ENCODE data around the gene SIPA1L3. TPM values are rescaled to one million over a fixed set of nuclear protein-coding genes. Genes with fewer than 3 reads are reported as not detected.

SIPA1L3 gene
- total RNA-seq, 6 donors from 2014 or later: 57.3 to 91.6 (median 69.4) TPM

DNA sequence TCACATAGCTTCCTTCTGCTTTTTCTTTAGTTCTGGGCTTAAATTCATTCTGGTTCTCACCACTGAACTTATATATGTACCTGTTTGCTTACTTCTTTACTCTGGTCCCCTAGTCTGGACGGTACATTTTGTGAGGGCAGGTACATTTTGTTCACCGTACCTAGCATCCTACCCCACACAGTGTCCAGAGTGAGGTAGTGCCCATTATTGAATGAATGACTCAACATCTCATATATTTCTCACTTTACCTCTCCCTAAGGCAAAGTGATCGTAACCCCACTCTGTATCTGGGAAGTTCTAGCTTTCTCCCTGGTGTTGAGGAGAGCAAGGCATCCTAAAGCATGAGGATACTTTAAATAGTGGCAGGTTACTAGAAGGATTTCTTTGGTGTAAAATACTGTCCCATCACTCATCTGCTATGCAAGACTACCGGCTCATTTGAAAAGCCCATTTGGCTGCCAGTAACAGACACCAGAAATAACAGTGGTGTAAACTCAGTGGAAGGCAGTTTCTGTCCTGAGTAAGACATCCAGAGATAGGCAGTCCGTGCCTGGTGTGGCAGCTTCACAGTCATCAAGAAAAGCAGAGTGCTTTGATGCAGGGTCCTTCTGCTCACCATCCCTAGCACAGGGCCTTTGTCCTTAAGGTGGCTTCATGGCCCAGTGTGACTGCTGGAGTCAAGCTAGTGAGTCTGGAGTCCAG, 111.8 kb downstream of the SIPA1L3 start:
- TF ChIP-seq POLR2A (IDR thresholded peaks at IDR 0.05): no peak
- TF ChIP-seq EP300 (IDR thresholded peaks at IDR 0.05): no peak
- Histone ChIP-seq H3K9me3 (no peaks in the 10 kb centered on the region), H3K36me3 (no peaks in the 10 kb centered on the region), H3K27ac (no peak overlapping the region), H3K4me1 (peaks cover 11 to 28% (median 18%) of the 10 kb centered on the region in 4 donors), H3K27me3 (no peaks in the 10 kb centered on the region), H3K4me3 (no peak overlapping the region)
- 82 to 86% methylated on average over 5 of the region's 5 CpGs for WGBS, 2 donors
- no peak for ATAC-seq (ENCODE audit: low FRiP score in 2 of 2)
- DNase-seq: no peak

DNA sequence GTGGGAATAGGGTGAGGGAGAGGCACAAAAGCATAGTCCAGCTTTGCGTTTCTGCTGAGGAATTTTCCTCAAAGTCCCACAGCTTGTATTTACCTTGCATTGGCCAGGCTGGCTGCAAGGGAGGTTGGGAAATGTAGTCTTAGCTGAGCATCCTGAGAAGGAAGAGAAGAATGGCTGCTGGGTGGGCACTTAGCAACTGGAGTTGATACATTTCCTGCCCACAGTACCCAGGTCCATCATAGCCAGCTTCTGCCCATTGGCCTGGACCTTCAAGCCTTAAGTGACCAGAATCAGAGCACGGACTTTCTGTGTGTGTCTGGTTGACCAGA, 112.4 kb downstream of the SIPA1L3 start:
- ATAC-seq (ENCODE audit: low FRiP score in 2 of 2) (no peak), DNase-seq (no peak)
- Histone ChIP-seq H3K36me3 (no peaks in the 10 kb centered on the region), H3K27ac (no peak overlapping the region), H3K9me3 (no peaks in the 10 kb centered on the region), H3K4me1 (peaks cover 15 to 28% (median 23%) of the 10 kb centered on the region in 4 donors), H3K27me3 (no peaks in the 10 kb centered on the region), H3K4me3 (no peak overlapping the region)
- no peak for TF ChIP-seq EP300 (IDR thresholded peaks at IDR 0.05)
- no peak for TF ChIP-seq POLR2A (IDR thresholded peaks at IDR 0.05)
- TF ChIP-seq, protein P1, sequence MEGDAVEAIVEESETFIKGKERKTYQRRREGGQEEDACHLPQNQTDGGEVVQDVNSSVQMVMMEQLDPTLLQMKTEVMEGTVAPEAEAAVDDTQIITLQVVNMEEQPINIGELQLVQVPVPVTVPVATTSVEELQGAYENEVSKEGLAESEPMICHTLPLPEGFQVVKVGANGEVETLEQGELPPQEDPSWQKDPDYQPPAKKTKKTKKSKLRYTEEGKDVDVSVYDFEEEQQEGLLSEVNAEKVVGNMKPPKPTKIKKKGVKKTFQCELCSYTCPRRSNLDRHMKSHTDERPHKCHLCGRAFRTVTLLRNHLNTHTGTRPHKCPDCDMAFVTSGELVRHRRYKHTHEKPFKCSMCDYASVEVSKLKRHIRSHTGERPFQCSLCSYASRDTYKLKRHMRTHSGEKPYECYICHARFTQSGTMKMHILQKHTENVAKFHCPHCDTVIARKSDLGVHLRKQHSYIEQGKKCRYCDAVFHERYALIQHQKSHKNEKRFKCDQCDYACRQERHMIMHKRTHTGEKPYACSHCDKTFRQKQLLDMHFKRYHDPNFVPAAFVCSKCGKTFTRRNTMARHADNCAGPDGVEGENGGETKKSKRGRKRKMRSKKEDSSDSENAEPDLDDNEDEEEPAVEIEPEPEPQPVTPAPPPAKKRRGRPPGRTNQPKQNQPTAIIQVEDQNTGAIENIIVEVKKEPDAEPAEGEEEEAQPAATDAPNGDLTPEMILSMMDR (IDR thresholded peaks at IDR 0.05): no peak
- TF ChIP-seq POLR2AphosphoS5 (IDR thresholded peaks at IDR 0.05): no peak
- 78 to 85% methylated on average over 2 of the region's 2 CpGs for WGBS, 2 donors

DNA sequence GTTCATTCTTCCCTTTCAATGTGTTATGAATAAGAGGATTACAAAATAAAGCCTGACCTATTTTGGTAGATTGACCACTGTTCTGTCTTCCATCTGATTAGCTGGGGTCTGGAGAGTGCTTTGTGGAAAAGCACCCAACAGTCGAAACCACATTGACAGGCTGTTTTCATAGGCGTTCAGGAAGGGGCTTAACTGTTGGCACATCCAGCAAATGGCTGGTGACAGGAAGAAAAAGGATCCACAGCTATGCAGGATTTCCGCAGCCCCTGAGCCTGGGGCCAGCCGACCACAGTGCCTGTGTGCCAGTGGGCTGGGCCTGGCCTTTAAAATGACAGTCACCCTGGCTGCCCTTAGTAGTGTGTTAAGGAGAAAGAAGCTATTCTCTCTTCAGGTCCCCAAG, 113.3 kb downstream of the SIPA1L3 start:
- ATAC-seq (ENCODE audit: low FRiP score in 2 of 2): peak in 1 of 2 donors; percentile 59
- Histone ChIP-seq H3K27ac (peak overlapping the region in 2 of 4 donors; percentile 44 to 69), H3K27me3 (no peaks in the 10 kb centered on the region), H3K4me1 (peaks cover 18 to 34% (median 27%) of the 10 kb centered on the region in 4 donors), H3K36me3 (no peaks in the 10 kb centered on the region), H3K4me3 (no peak overlapping the region), H3K9me3 (no peaks in the 10 kb centered on the region)
- DNase-seq: peak; percentile 29 to 34
- TF ChIP-seq EP300 (IDR thresholded peaks at IDR 0.05) (no peak), POLR2A (IDR thresholded peaks at IDR 0.05) (no peak), POLR2AphosphoS5 (IDR thresholded peaks at IDR 0.05) (no peak)
- TF ChIP-seq, protein P1 (IDR thresholded peaks at IDR 0.05): no peak
- WGBS, 2 donors: 37 to 48% methylated on average over 2 to 4 of the region's 4 CpGs

DNA sequence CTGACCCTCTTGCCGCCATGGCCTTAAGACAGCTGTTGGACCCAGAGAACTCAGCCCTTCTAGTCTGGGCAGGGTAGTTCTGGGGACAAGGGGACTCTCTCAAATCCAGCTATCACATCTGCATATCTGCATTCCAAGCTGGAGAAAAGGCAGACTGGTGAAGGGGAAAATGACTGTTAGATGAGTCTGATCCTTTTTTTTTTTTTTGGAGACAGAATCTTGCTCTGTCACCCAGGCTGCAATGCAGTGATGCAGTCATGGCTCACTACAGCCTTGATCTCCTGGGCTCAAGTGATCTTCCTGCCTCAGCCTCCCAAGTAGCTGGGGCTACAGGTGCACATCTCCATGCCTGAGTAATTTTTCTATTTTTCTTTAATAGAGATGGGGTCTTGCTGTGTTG, 114.3 kb downstream of the SIPA1L3 start:
- ATAC-seq (ENCODE audit: low FRiP score in 2 of 2): no peak
- no peaks in the 10 kb centered on the region for H3K9me3 ChIP-seq
- no peak for TF ChIP-seq POLR2AphosphoS5 (IDR thresholded peaks at IDR 0.05)
- no peak for TF ChIP-seq EP300 (IDR thresholded peaks at IDR 0.05)
- TF ChIP-seq, protein P1 (IDR thresholded peaks at IDR 0.05): no peak
- no peak for TF ChIP-seq POLR2A (IDR thresholded peaks at IDR 0.05)
- DNase-seq: no peak
- peak overlapping the region in 2 of 4 donors; percentile 44 to 69 for H3K27ac ChIP-seq
- peaks cover 25 to 40% (median 31%) of the 10 kb centered on the region in 4 donors for H3K4me1 ChIP-seq
- H3K4me3 ChIP-seq: no peak overlapping the region
- no peaks in the 10 kb centered on the region for H3K36me3 ChIP-seq
- H3K27me3 ChIP-seq: no peaks in the 10 kb centered on the region
- 100% methylated on average over 1 of the region's 1 CpG for WGBS, 2 donors

DNA sequence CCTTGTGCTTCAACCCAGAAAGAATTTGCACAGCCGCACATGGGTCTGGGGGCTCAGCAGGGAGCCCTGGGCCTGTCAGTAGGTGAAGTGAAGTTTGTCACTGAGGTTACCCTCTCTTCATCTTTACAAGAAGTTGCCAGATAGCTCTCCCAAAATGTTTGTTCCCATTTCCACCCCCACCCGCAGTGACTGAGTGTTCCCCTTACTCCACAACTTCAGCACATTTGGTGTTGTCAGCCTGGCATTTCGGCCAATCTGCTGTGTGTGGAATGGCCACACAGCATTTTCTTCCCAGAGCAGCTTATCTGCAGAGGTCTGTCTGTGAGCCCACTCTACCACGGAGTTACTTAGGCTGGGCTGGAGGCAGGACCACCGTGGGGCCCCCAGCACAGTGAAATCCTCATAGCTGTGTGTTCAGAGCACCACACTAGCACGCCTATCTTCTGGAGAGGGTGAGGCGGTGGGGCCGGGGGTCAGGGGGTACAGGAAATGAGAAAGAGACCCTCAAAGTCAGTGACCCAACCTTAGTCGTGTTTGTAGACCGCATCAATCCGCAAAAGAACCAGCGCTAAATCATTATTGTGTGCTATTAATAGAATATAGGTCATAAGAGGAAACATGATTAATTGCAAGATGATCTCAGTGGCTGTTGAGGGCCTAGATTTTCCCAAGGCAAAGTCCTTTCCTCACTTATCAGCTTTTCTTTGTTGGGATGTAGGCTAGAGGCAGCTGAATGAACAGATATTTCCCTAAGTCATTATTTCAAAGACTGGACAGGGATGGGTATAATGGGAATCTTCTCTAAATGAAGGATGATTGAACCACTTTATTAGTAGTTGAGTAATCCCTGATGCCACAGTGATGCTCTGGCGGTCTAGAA, 116.0 kb downstream of the SIPA1L3 start:
- H3K27me3 ChIP-seq: no peaks in the 10 kb centered on the region
- no peaks in the 10 kb centered on the region for H3K9me3 ChIP-seq
- no peak for DNase-seq
- H3K4me1 ChIP-seq: peaks cover 25 to 40% (median 31%) of the 10 kb centered on the region in 4 donors
- WGBS, 2 donors: 66 to 68% methylated on average over 11 to 13 of the region's 13 CpGs
- H3K27ac ChIP-seq: peak overlapping the region in 3 of 4 donors; percentile 2 to 62 (median 45)
- no peaks in the 10 kb centered on the region for H3K36me3 ChIP-seq
- TF ChIP-seq, protein P1 (IDR thresholded peaks at IDR 0.05): no peak
- TF ChIP-seq EP300 (IDR thresholded peaks at IDR 0.05): no peak
- TF ChIP-seq POLR2A (IDR thresholded peaks at IDR 0.05): no peak
- TF ChIP-seq POLR2AphosphoS5 (IDR thresholded peaks at IDR 0.05): no peak
- ATAC-seq (ENCODE audit: low FRiP score in 2 of 2): peak in 1 of 2 donors; percentile 49
- no peak overlapping the region for H3K4me3 ChIP-seq

Data from upper lobe of left lung (tissue), 6 donors.